Measurements from ENCODE around the gene GRK6.

Gene GRK6

DNA sequence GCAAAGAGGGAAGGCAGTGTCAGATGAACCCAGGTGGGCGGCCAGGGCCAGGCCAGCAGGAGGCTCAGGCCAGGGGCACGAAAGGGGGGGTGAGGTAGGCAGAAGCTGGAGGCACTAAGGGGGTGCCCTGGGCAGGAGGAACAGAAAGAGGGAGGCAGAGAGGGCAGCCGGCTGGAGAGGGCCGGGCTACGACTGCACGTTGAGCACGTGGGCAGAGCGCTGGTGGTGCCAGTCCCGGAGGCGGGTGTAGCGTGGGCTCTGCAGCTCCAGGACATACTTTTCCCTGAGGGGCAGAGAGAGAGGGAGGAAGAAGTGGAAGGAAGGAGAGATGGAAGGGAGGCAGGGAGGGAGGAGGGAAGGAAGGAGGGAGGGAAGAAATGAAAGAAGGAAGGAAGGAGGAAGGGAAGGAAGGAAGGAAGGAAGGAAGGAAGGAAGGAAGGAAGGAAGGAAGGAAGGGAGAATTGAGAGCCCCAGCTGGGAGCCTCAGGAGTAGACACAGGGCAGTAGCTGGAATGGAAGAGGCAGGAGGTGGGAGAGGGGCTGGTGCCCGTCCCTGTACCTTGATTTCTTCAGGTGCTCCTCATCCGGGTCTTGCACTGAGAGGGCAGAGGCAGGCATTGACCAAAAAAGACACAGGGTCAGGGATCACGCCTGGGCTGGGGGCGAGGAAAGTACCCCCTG is 64.0 kb downstream of the GRK6 start:
- no peak for DNase-seq

DNA sequence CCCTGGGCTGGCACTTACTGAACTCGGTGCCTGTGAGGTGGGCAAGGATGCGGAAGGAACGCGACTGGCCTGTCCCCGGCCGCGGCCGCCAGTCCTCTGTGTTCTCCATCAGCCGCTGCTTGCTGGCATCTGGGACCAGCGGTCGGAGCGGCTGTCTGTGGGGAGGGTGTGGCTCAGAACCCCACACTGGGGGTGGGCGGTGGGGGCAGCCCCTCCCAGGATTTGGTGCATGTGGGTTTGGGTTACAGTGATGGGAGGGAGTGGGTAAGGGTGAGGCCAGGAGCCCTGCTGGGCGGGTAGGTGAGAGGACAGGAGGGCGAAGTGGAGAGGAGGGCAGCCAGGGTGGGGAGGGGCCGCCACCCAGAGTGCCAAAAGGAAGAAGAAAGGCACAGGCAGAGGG is 64.5 kb downstream of the GRK6 start:
- no peak for DNase-seq

DNA sequence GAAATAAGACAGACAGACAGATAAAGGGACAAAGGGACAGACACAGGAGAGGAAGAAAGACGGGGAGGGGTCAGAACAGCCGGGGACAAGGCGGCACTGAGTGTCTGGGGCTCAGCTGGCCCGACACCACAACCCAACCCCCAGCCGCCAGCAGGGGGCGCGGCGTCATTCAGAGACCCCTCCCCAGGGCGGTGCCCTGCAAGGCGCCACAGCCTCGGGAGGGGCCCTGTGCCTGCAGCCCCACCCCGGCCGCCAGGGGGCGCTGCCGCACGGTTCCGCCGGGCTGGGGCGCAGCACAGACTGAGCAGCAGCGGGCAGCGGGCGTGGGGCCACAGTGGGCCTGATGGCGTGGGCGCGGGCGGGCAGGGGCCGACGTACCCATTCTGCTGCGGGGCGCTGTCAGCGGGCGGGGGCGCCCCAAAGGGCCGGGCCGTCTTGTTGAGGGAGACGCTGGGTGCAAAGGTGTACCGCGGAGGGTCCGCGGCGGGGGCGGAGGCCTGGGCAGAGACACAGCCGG is 65.0 kb downstream of the GRK6 start:
- DNase-seq = no peak

DNA sequence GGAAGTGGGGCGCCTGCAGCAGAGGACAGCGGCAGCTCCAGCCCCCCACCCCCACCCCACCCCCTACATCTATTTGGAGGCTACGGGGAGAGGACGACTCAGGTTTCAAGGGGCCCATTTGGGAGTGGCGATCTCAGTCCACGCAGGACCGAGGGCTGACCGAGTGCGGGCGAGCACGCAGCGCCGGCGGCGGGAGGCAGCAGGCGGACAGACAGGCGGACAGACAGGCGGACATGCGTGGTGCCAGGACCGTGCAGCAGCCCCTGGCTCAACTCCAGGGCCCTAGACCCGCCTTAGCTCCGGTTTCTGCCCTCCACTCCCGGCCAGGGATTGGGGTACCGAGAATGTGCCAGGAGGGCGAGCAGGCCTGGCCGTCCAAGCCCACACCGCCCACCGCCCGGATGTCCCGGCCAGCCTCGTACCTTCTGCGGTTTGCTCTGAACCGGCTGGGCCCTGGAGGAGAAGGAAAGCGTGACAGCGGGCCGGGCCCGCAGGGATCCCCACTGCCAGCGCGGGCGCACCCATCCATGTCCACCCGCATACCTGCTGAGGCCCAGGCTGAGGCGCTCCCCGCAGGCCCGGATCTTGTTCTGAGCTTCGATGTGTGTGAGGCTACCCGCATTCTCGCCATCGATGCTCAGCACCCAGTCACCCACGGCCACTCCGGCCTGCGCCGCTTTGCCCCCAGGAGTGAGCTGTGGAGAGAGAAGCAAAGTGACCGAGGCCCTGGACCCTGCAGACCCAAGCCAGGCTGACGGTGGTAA is 65.7 kb downstream of the GRK6 start:
- DNase-seq = no peak
